Mesenchymal stem cell (in vitro differentiated cells and primary cell): ENCODE data around the gene SPPL2C.

Experiments used
- DNase-seq: peaks from one replicate; pipeline ENCODE4 v3.0.0-alpha.2; 2013
- H2AFZ ChIP-seq: one replicate; pipeline ENCODE4 v1.6.1; 2013; ENCODE audit warnings: low read depth, mild to moderate bottlenecking, control low read depth, inconsistent platforms, low read length, moderate library complexity
- H2AK5ac ChIP-seq: 2 replicates; pipeline ENCODE4 v1.6.1; 2013; ENCODE audit warnings: low read length, moderate library complexity, mild to moderate bottlenecking, inconsistent platforms; ENCODE audit not compliant: severe bottlenecking
- H2BK120ac ChIP-seq: one replicate; pipeline ENCODE4 v1.6.1; 2013; ENCODE audit warnings: low read depth, mild to moderate bottlenecking, inconsistent platforms, low read length, moderate library complexity
- H2BK12ac ChIP-seq, 2 experiments: one replicate each; pipeline ENCODE4 v1.6.1; 2013; ENCODE audit warnings: inconsistent platforms in 2 of 2, low read length in 2 of 2, mild to moderate bottlenecking in 2 of 2, moderate library complexity in 2 of 2, control low read depth in 1 of 2
- H2BK15ac ChIP-seq: one replicate; pipeline ENCODE4 v1.6.1; 2013; ENCODE audit warnings: mild to moderate bottlenecking, low read depth, inconsistent platforms; ENCODE audit not compliant: poor library complexity, severe bottlenecking
- H2BK5ac ChIP-seq: 2 replicates; pipeline ENCODE4 v1.6.1; 2013; ENCODE audit warnings: low read depth, mild to moderate bottlenecking, low read length, control low read depth, inconsistent platforms; ENCODE audit not compliant: poor library complexity, severe bottlenecking
- H3K14ac ChIP-seq, 2 experiments: one replicate each; pipeline ENCODE4 v1.6.1; 2013; ENCODE audit warnings: inconsistent platforms in 2 of 2, low read length in 2 of 2, control low read depth in 1 of 2, mild to moderate bottlenecking in 1 of 2, moderate library complexity in 1 of 2
- H3K18ac ChIP-seq, 2 experiments: one replicate each; pipeline ENCODE4 v1.6.1; 2013; ENCODE audit warnings: inconsistent platforms in 2 of 2, low read length in 2 of 2, control low read depth in 1 of 2, low read depth in 1 of 2, mild to moderate bottlenecking in 1 of 2
- H3K23ac ChIP-seq, 2 experiments: one replicate each; pipeline ENCODE4 v1.6.1; 2013; ENCODE audit warnings: inconsistent platforms in 2 of 2, low read length in 2 of 2, mild to moderate bottlenecking in 2 of 2, moderate library complexity in 2 of 2, control low read depth in 1 of 2
- H3K27ac ChIP-seq: 2 replicates; pipeline ENCODE4 v1.5.1; 2013; ENCODE audit warnings: mild to moderate bottlenecking, moderate library complexity, low read length, control low read depth, inconsistent platforms; ENCODE audit not compliant: poor library complexity, severe bottlenecking
- H3K27me3 ChIP-seq, 2 experiments: 2 replicates each; pipeline versions ENCODE4 v1.6.1 to v1.7.0; 2013; ENCODE audit warnings: low read length in 2 of 2, mild to moderate bottlenecking in 2 of 2, moderate library complexity in 2 of 2, control low read depth in 1 of 2, inconsistent platforms in 1 of 2; ENCODE audit not compliant: control insufficient read depth in 1 of 2, insufficient read depth in 1 of 2
- H3K36me3 ChIP-seq, 2 experiments: 2 replicates each; pipeline versions ENCODE4 v1.6.1 to v1.7.0; 2013; ENCODE audit warnings: low read length in 2 of 2, control low read depth in 1 of 2, inconsistent platforms in 1 of 2, low read depth in 1 of 2, mild to moderate bottlenecking in 1 of 2; ENCODE audit not compliant: insufficient read depth in 2 of 2, control insufficient read depth in 1 of 2
- H3K4ac ChIP-seq, 2 experiments: one replicate each; pipeline ENCODE4 v1.6.1; 2013; ENCODE audit warnings: inconsistent platforms in 2 of 2, low read length in 2 of 2, mild to moderate bottlenecking in 2 of 2, moderate library complexity in 2 of 2, control low read depth in 1 of 2, low read depth in 1 of 2
- H3K4me1 ChIP-seq: 2 replicates; pipeline ENCODE4 v1.6.1; 2013; ENCODE audit warnings: low read depth, low read length, control low read depth; ENCODE audit not compliant: control insufficient read depth, insufficient read depth
- H3K4me2 ChIP-seq: 2 replicates; pipeline ENCODE4 v1.6.1; 2013; ENCODE audit warnings: low read length, mild to moderate bottlenecking, inconsistent platforms; ENCODE audit not compliant: poor library complexity, severe bottlenecking
- H3K4me3 ChIP-seq, 2 experiments: 2 replicates each; pipeline versions ENCODE4 v1.5.1 to v1.7.0; 2013; ENCODE audit warnings: low read length in 2 of 2, mild to moderate bottlenecking in 2 of 2, control low read depth in 1 of 2, low read depth in 1 of 2; ENCODE audit not compliant: insufficient read depth in 1 of 2
- H3K79me1 ChIP-seq: replicated peaks from 2 replicates; pipeline ENCODE4 v1.6.1; 2013; ENCODE audit warnings: mild to moderate bottlenecking, control low read depth, low read length, inconsistent platforms; ENCODE audit not compliant: poor library complexity, severe bottlenecking
- H3K9ac ChIP-seq: 2 replicates; pipeline ENCODE4 v1.7.0; 2013; ENCODE audit warnings: mild to moderate bottlenecking, low read length, moderate library complexity
- H3K9me3 ChIP-seq: 2 replicates; pipeline ENCODE4 v1.7.0; 2013; ENCODE audit warnings: mild to moderate bottlenecking, low read length; ENCODE audit not compliant: control insufficient read depth
- H4K8ac ChIP-seq: one replicate; pipeline ENCODE4 v1.6.1; 2013; ENCODE audit warnings: inconsistent platforms, mild to moderate bottlenecking, low read length, moderate library complexity
- H4K91ac ChIP-seq: one replicate; pipeline ENCODE4 v1.6.1; 2013; ENCODE audit warnings: mild to moderate bottlenecking, low read length, inconsistent platforms
- WGBS: methylation state at CpG from one replicate; pipeline ENCODE4 v1.1.7; 2013; ENCODE audit warnings: mixed read lengths; 5-methylcytosine and 5-hydroxymethylcytosine counted together

SPPL2C gene

DNA sequence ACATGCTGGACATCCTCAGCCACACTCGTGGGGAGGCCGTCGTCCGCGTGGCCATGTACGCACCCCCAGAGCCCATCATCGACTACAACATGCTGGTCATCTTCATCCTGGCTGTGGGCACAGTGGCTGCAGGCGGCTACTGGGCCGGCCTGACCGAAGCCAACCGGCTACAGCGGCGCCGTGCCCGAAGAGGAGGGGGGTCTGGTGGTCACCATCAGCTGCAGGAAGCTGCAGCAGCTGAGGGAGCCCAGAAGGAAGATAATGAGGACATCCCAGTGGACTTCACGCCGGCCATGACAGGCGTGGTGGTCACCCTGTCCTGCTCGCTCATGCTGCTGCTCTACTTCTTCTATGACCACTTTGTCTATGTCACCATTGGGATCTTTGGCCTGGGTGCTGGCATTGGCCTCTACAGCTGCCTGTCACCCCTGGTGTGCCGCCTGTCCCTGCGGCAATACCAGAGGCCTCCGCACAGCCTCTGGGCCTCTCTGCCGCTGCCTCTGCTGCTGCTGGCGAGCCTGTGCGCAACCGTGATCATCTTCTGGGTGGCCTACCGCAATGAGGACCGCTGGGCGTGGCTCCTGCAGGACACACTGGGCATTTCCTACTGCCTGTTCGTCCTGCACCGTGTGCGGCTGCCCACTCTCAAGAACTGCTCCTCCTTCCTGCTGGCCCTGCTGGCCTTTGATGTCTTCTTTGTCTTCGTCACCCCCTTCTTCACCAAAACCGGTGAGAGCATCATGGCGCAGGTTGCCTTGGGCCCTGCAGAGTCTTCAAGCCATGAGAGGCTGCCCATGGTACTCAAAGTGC, 900 bp downstream of the SPPL2C start:
- Histone ChIP-seq H3K9ac (no peak overlapping the region), H3K36me3 (no peaks in the 10 kb centered on the region), H4K91ac (peak overlapping the region; percentile 18), H3K4ac (no peak overlapping the region), H3K4me3 (no peak overlapping the region), H2BK15ac (no peak overlapping the region), H3K4me1 (no peaks in the 10 kb centered on the region), H3K18ac (no peak overlapping the region), H2AFZ (no peak overlapping the region), H4K8ac (no peak overlapping the region), H3K14ac (peak overlapping the region in 1 of 2 experiments; percentile 58), H3K23ac (no peak overlapping the region), H2AK5ac (no peak overlapping the region), H3K27me3 (peaks cover 17 to 70% of the 10 kb centered on the region in 2 experiments), H3K79me1 (no peaks in the 10 kb centered on the region), H3K27ac (no peak overlapping the region), H2BK120ac (no peak overlapping the region), H2BK12ac (no peak overlapping the region), H2BK5ac (no peak overlapping the region), H3K4me2 (no peak overlapping the region), H3K9me3 (no peaks in the 10 kb centered on the region)
- 88% methylated on average over 35 of the region's 35 CpGs for WGBS
- no peak for DNase-seq

DNA sequence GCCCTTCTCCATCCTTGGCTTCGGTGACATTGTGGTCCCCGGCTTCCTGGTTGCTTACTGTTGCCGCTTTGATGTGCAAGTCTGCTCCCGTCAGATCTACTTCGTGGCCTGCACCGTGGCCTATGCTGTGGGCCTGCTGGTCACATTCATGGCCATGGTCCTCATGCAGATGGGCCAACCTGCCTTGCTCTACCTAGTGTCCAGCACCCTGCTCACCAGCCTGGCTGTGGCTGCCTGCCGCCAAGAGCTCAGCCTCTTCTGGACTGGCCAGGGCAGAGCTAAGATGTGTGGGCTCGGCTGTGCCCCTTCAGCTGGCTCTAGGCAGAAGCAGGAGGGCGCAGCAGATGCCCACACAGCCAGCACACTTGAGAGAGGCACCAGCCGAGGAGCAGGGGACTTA, 1.5 kb downstream of the SPPL2C start:
- Histone ChIP-seq H3K27ac (no peak overlapping the region), H2BK12ac (no peak overlapping the region), H2BK5ac (no peak overlapping the region), H3K4me3 (no peak overlapping the region), H3K9me3 (no peaks in the 10 kb centered on the region), H3K14ac (no peak overlapping the region), H3K9ac (no peak overlapping the region), H3K18ac (no peak overlapping the region), H3K36me3 (no peaks in the 10 kb centered on the region), H4K8ac (no peak overlapping the region), H4K91ac (no peak overlapping the region), H2AFZ (no peak overlapping the region), H3K27me3 (peaks cover 24 to 70% of the 10 kb centered on the region in 2 experiments), H3K4me1 (no peaks in the 10 kb centered on the region), H2BK120ac (no peak overlapping the region), H3K4ac (no peak overlapping the region), H3K4me2 (no peak overlapping the region), H2BK15ac (no peak overlapping the region), H2AK5ac (no peak overlapping the region), H3K23ac (no peak overlapping the region), H3K79me1 (no peaks in the 10 kb centered on the region)
- WGBS, result 80% methylated on average over 10 of the region's 10 CpGs
- DNase-seq, result no peak

DNA sequence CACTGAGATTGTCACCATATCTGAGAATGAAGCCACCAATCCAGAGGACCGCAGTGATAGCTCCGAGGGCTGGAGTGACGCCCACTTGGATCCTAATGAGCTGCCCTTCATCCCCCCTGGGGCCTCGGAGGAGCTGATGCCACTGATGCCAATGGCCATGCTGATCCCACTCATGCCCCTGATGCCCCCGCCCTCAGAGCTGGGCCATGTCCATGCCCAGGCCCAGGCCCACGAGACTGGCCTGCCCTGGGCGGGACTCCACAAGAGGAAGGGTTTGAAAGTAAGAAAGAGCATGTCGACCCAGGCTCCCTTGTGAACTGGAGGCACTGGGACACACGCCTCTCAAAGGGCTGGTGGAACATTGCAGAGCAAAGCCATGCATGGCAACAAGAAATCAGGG, 2.0 kb downstream of the SPPL2C start:
- H3K23ac ChIP-seq, result no peak overlapping the region
- no peaks in the 10 kb centered on the region for H3K4me1 ChIP-seq
- 72% methylated on average over 9 of the region's 9 CpGs for WGBS

DNA sequence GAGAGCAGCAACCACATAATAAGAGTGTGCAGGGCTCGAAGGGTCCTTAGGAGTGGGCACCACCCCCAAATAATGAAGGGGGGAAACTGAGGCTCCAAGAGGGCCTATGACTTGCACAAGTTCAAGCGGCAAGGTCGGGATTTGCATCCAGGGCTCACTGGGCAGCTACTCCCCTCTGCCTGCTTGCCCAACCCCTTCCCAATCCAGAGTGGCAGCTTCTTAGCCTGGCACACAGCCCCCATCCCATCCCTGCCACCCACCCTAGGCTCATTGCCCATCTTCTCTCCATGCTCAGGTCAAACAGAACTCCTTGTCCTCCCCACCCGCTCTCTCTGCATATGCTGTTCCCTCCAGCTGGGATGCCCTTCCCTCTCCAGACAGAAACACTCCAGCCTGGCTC, 2.4 kb downstream of the SPPL2C start:
- no peak overlapping the region for H2AFZ ChIP-seq
- no peak overlapping the region for H2BK12ac ChIP-seq
- H3K27me3 ChIP-seq, result peaks cover 32 to 71% of the 10 kb centered on the region in 2 experiments
- H3K9me3 ChIP-seq, result no peaks in the 10 kb centered on the region
- H4K8ac ChIP-seq, result no peak overlapping the region
- H3K79me1 ChIP-seq, result no peaks in the 10 kb centered on the region
- no peak overlapping the region for H2BK120ac ChIP-seq
- 82% methylated on average over 4 of the region's 4 CpGs for WGBS
- DNase-seq, result no peak
- H3K27ac ChIP-seq, result no peak overlapping the region
- no peak overlapping the region for H3K14ac ChIP-seq
- H3K4ac ChIP-seq, result no peak overlapping the region
- no peak overlapping the region for H3K9ac ChIP-seq
- no peak overlapping the region for H3K4me2 ChIP-seq
- no peak overlapping the region for H3K23ac ChIP-seq
- no peak overlapping the region for H2BK15ac ChIP-seq
- H3K18ac ChIP-seq, result no peak overlapping the region
- no peaks in the 10 kb centered on the region for H3K4me1 ChIP-seq
- H2AK5ac ChIP-seq, result no peak overlapping the region
- H4K91ac ChIP-seq, result no peak overlapping the region
- H3K36me3 ChIP-seq, result no peaks in the 10 kb centered on the region
- H2BK5ac ChIP-seq, result no peak overlapping the region
- H3K4me3 ChIP-seq, result no peak overlapping the region

More for the DNA sequence above, 2.0 kb downstream of the SPPL2C start:
- Histone ChIP-seq H2BK5ac (no peak overlapping the region), H3K14ac (no peak overlapping the region), H3K27me3 (peaks cover 28 to 70% of the 10 kb centered on the region in 2 experiments), H2BK15ac (no peak overlapping the region), H3K9ac (no peak overlapping the region), H3K79me1 (no peaks in the 10 kb centered on the region), H3K9me3 (no peaks in the 10 kb centered on the region), H2BK120ac (no peak overlapping the region), H3K4me3 (no peak overlapping the region), H4K8ac (no peak overlapping the region), H2AK5ac (no peak overlapping the region), H3K4me2 (no peak overlapping the region), H3K4ac (no peak overlapping the region), H3K27ac (no peak overlapping the region), H4K91ac (no peak overlapping the region), H3K36me3 (no peaks in the 10 kb centered on the region), H2AFZ (no peak overlapping the region), H3K18ac (no peak overlapping the region), H2BK12ac (no peak overlapping the region)
- DNase-seq, result no peak
